Stimulated activated CD4-positive, alpha-beta T cell treated with anti-CD3 and anti-CD28 coated beads, TNF-alpha, amount 100 ng/mL, for 24 hours (primary cell): ENCODE data around the gene DYSF.

Experiments
- DNase-seq, 3 experiments: peaks; one replicate each; pipeline ENCODE4 v3.0.0-alpha.2; 2020; ENCODE audit warnings: low read depth in 3 of 3

Gene DYSF

DNA sequence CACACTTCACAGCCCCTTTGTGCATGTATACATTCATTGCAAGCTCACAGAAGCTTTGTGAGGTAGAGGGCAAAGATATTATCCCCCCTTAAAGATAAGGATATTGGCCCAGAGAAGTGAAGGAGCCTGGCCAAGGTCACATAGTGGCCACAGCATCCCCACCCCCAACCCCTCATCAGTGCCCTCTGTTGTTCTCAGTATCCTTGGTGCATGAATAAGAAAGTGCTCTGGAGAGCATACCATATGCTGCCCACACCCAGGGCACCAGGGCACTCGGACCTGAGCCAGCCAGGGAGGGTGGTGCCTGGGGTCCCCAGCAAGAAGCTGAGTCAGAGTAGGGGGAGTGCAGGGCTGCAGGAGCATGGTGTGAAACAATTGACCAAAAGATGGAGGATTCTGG lies 3.3 kb downstream of the DYSF start:
- DNase-seq: no peak

DNA sequence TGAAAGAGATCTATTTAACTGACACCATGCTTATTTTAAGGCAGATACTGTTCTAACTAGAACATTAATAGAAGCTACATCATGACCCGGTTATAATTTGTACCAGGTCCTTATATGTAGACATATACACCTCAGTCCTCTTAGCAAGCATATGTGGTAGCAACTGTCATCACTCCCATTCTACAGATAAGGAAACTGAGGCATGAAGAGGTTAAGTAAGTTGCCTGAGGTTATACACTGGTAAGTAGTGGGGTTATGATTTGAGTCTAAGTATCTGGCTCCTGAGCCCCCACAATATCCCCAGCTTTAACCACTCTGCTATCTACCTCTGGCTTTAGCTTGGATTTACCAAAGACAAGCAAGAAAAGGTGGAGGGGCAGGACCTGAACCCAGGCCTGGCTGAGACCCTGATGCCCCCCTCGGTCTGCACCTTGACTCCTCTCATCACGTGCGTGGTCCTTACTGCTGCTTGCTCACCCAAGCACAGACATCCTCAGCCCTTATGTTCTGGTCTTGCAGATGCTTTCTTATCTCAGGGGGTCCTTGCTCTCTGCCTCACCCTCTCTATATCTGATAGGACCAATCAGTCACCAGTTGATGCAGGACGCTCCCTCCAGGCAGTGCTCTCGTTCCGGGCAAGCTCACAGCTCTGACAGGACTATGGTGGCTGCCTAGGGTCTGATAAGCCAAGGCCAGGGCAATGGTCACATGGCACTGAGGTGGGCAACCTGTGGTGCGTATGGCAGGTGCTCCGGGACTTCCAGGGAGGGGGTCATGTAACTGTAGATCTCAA lies 4.0 kb downstream of the DYSF start:
- DNase-seq: no peak

DNA sequence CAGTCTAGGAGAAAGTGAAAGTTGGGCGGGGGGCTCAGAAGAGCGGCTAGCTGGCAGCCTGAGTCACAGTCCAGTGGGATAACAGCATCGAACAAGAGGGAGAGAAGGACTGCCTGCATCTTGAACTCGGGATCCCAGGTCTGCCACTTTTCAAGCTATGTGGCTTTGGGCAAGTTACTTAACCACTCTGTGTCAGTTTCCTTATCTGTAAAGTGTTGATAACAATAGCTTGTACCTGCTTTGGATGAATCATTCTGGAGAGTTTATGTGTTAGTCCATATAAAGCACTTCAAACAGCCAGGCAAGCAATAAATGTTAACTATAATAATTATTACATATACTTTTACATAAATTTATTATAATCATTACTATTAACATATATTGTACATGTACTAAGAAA lies 4.6 kb downstream of the DYSF start:
- DNase-seq: no peak

DNA sequence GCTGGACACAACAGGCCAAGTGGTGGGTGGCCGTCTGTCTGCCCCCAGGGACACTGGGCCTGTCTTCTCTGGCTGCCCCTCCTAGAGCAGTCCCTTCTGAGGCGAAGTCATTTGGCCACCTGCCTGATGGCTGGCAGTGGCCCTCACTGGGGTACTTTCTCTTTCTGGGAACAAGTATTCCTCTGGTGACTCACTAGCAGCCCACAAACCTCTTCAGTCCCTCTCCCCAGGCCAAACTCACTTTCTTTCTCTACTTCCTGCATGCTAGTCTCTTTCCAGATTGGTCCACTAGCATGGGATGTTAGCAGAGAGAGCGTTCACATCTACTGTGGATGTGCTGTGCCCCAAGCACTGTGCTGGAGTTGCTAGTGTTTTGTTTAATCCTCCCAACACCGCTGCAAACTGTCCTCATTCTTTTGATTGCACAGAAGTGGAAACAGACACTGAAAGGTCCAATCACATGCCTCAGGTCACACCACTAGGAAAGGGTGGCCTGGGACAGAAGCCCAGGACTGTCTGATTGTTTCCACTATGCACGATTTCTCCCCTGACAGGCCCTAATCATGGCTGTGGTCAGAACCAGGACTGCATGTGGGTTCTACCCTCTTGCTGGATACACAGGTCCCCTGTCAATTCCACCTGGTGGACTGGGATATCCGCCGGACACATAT lies 5.2 kb downstream of the DYSF start:
- no peak for DNase-seq

GRCh38 chr2:71459084-71459431 lies 5.7 kb downstream of the DYSF start:
- no peak for DNase-seq

DNA sequence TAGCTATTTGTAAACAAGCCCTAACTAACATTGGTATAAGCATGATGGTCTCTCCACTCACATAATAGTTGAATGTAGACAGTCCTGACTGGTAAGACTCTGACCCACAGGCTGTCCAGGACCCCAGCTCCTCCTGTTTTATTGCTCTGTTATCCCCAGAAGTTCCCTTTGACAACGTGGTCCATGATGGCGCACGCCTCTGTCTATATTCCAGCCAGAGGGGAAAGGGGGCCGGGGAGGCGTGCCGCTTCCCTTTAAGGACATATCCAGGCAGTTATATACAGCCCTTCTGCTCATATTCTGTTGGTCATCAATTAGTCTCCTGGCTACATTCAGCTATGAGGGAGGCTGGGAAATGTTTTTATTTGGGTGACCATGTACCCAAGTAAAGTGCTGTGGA lies 6.7 kb downstream of the DYSF start:
- no peak for DNase-seq

GRCh38 chr2:71460595-71461303 lies 7.4 kb downstream of the DYSF start:
- DNase-seq: no peak

- no peak for DNase-seq
These were observed 7.9 kb downstream of the DYSF start for GRCh38 chr2:71461304-71461671.

GRCh38 chr2:71462056-71462605 lies 8.8 kb downstream of the DYSF start:
- DNase-seq: no peak

- DNase-seq: no peak
These were observed 9.4 kb downstream of the DYSF start for GRCh38 chr2:71462641-71463341.

GRCh38 chr2:71463342-71463654 lies 9.9 kb downstream of the DYSF start:
- no peak for DNase-seq

GRCh38 chr2:71464389-71464788 lies 11.0 kb downstream of the DYSF start:
- no peak for DNase-seq

GRCh38 chr2:71465356-71465755 lies 12.0 kb downstream of the DYSF start:
- no peak for DNase-seq

DNA sequence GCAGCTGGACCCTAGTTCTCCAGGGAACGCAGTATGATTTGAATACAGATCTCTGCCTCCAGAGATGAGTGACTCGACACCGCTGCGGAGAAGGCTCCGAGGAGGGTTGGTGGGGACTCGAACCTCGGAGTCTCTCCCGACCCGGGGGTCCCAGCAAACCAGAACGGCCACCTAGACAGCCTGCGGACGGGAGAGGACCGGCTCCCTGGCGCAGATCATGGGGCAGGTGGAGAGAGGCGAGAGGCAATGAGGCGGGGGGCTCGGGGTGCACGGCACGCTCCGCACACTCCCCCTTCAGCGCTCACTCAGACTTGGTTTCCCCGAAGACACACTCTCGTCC lies 12.6 kb downstream of the DYSF start:
- DNase-seq: no peak

GRCh38 chr2:71466301-71467179 lies 13.2 kb downstream of the DYSF start:
- DNase-seq: peak in 1 of 3 experiments; percentile 4

DNA sequence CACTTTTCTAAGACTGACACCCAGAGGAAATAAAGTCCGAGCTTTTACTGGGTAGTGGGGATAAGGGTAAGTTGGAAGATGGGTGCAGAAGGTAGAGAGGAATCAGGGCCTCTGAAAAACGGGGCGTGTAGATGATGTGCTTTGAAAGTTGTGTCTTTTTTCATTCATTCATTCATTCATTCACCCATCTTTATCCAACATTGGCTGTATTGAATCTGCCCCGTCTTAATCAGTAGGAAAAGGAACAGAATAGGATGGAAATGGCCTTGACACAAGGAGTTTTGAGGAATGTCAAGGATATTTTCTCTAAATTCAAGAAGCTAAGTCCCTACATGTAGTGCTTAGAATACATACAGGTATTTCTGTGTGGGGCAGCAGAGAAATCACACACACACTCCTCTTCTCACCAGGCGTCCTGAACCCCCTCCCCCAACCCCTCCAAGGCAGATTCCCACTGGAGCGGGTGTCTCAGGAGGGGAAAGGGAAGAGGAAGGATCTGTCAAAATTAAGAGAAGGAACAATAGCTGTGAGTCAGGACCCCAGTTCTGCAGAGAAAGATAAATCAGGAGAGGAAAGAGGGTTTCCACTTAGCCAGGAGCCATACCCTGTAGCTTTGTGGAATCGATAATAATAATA lies 13.9 kb downstream of the DYSF start:
- no peak for DNase-seq

DNA sequence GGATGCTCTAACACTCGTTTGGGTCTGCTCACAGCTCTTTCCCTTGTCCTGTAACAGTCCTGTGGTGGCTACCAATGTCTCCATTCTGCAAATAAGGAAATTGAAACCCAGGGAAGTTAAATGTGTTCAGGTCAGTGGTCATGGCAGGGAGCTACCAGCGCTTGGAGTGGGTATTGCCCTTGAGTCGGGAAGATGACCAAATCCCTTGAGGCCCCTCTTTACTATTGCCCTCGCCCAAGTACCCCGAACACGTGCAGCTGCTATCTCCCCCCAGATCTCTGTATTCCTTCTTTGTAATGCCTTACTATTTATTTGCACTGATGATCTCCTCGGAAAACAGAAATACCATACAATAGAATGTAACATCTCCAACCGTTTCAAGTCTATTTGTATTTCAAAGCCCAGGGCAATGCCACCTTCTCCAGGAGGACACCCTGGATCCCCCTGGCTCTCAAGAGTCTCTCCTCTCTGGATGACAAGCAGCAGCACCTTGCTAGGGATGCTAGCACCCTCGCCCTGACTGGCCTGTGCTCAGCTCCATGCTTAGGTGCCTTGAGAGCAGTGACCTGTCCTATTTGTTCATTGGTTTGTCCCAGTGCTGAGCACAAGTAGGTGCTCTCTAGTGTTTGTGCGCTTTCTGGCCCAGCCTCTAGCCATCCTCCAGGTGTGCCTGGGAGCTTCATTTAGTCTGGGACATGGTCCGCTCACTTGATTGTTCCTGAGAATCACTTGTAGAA lies 15.1 kb downstream of the DYSF start:
- no peak for DNase-seq

GRCh38 chr2:71469403-71470398 lies 16.3 kb downstream of the DYSF start:
- DNase-seq: no peak

GRCh38 chr2:71471276-71471675 lies 17.9 kb downstream of the DYSF start:
- no peak for DNase-seq
